ENCODE measurements around the gene EIF4A3. TPM values are rescaled to one million over a fixed set of nuclear protein-coding genes. Genes with fewer than 3 reads are reported as not detected.

Gene EIF4A3
- total RNA-seq, 2 experiments from 2014 or later, result 106 to 115 TPM

DNA sequence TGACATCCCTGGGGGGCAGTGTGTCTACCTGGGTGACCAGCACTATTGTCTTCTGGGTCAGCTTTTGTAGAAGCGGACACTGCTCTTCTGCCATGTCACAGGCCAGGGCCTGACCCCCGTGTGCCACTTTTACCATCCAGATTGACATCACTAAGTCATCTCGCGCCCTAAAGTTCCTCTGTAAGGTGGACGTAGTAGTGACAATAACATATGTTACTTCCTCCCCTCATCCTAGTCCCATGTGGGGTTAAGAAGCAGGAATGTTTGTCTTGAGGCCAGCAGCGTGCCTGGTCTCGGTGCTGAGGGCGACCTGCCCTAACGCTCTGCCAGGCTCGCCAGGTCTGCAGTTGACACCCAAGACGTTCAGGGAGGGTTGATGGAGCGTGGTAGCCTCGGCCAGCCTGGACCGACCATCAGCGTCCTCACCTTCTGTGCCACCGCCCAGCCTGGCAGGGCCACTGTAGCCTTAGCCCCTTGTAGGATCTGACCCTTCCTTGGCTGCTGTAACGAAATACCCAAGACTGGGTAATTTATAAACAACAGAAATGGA is 24.8 kb downstream of the EIF4A3 start:
- Mint-ChIP-seq H3K9me3 (no peaks in the 10 kb centered on the region), H3K4me1 (no peaks in the 10 kb centered on the region), H3K27ac (no peak overlapping the region), H3K36me3 (no peaks in the 10 kb centered on the region), H3K27me3 (peaks cover 6% of the 10 kb centered on the region), H3K4me3 (no peak overlapping the region)
- POLR2A ChIA-PET, result no interaction called here
- no peak for DNase-seq
- ATAC-seq (ENCODE audit: low read depth), result no peak

DNA sequence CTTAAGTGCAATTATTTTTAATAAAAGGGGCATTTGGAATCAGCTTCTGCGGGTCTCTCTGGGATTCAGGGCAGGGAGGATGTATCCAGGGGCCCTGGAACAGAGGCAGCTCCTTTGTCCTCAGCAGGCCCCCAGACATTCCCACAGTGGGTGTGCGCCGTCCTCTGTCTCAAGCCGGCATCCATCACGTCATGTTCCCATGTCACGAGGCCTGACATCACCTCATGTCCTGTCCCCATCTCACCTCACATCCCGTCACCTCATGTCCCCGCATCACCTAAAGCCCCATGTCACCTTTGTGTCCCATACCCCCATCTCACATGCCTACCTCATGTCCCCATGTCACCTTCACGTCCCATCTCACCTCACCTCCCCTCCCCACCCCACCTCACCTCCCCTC is 27.1 kb downstream of the EIF4A3 start:
- no peak overlapping the region for H3K27ac Mint-ChIP-seq
- H3K4me1 Mint-ChIP-seq, result peaks cover 3% of the 10 kb centered on the region
- no peaks in the 10 kb centered on the region for H3K9me3 Mint-ChIP-seq
- no peaks in the 10 kb centered on the region for H3K27me3 Mint-ChIP-seq
- H3K36me3 Mint-ChIP-seq, result peaks cover under 1% of the 10 kb centered on the region
- POLR2A ChIA-PET, result no interaction called here
- ATAC-seq (ENCODE audit: low read depth) (no peak), DNase-seq (no peak)
- H3K4me3 Mint-ChIP-seq, result no peak overlapping the region

DNA sequence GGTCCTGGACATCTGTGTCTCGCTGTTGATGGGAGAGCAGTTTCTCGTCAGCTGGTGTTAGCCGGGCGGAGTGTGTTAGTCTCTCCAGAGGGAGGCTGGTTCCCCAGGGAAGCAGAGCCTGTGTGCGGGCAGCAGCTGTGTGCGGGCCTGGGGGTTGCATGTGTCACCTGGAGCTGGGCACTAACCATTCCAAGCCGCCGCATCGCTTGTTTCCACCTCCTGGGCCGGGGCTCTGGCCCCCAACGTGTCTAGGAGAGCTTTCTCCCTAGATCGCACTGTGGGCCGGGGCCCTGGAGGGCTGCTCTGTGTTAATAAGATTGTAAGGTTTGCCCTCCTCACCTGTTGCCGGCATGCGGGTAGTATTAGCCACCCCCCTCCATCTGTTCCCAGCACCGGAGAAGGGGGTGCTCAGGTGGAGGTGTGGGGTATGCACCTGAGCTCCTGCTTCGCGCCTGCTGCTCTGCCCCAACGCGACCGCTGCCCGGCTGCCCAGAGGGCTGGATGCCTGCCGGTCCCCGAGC is 27.6 kb downstream of the EIF4A3 start:
- ATAC-seq (ENCODE audit: low read depth), result no peak
- no peaks in the 10 kb centered on the region for H3K27me3 Mint-ChIP-seq
- H3K27ac Mint-ChIP-seq, result no peak overlapping the region
- no peaks in the 10 kb centered on the region for H3K9me3 Mint-ChIP-seq
- peak; percentile 23 for DNase-seq
- peaks cover 4% of the 10 kb centered on the region for H3K4me1 Mint-ChIP-seq
- POLR2A ChIA-PET, result no interaction called here
- peaks cover 2% of the 10 kb centered on the region for H3K36me3 Mint-ChIP-seq
- no peak overlapping the region for H3K4me3 Mint-ChIP-seq

DNA sequence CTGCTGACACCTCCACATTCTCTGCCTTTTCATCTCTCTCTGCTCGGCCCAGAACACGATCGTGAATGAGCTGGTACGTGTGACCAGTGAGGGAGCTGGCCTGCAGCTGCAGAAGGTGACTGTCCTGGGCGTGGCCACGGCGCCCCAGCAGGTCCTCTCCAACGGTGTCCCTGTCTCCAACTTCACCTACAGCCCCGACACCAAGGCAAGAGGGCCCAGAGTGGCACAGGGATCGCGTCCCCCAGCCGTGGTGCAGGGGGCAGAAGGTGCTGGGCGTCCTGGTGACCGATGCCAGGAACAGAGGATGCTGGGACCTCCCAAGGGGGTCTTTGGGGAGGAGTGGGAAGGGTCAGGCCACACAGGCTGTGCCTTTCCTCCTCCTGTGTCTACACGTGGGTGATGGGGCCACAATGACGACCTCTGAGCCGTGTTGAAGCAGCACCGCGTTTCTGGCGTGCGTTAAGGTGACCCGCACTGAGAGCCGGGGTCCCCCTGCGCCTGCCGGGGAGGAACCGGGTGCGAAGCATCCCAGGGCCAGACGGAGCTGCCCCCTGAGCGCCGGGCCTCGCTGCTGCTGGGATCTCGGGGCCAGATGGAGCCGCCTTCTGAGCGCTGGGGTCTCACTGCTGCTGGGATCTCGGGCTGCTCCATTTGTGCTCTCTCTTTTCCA is 28.2 kb downstream of the EIF4A3 start:
- Mint-ChIP-seq H3K27me3 (no peaks in the 10 kb centered on the region), H3K27ac (no peak overlapping the region), H3K4me3 (no peak overlapping the region), H3K36me3 (peaks cover 2% of the 10 kb centered on the region), H3K9me3 (no peaks in the 10 kb centered on the region), H3K4me1 (peaks cover 4% of the 10 kb centered on the region)
- DNase-seq (peak; percentile 29), ATAC-seq (ENCODE audit: low read depth) (no peak)
- POLR2A ChIA-PET, result no interaction called here

DNA sequence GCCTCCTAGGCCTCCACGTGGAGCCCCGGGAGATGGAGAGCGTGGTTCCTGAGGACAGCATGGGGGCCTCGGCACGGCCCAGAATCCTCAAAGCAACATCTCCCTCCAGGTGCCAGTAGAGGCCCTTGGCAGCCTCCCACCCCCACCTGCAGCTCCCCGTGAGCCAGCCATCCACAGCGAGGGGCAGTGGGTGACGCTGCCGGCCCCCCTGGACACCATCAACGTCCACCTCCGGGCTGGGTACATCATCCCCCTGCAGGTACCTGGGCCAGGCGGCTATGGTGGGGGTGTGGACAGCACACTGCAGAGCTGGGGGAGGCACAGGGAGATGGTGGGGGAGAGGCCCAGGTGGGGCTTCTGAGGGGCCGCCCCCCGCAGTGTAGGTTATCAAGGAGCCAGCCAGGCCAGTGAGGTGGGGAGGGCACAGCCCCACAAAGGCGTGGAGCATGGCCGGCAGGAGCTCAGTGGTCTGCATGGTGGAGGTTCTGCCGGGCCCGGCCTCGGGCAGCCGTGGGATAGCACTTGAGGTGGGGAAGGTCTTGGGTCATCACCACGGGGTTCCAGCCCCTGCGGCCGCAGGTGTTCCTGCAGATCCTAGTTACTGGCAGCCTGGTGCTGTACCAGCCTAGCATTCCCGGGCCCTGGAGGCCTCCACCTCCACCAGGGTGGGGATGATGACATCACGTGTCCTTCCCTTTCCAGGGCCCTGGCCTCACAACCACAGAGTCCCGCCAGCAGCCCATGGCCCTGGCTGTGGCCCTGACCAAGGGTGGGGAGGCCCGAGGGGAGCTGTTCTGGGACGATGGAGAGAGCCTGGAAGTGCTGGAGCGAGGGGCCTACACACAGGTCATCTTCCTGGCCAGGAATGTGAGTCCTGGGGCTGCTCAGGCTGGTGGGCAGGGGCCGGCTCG is 29.2 kb downstream of the EIF4A3 start:
- Mint-ChIP-seq H3K9me3 (no peaks in the 10 kb centered on the region), H3K27ac (no peak overlapping the region), H3K4me1 (peaks cover 4% of the 10 kb centered on the region), H3K36me3 (peaks cover 2% of the 10 kb centered on the region), H3K4me3 (no peak overlapping the region), H3K27me3 (no peaks in the 10 kb centered on the region)
- ATAC-seq (ENCODE audit: low read depth), result no peak
- POLR2A ChIA-PET, result interaction anchor here (1.3 kb wide), 1 partner anchor 16 kb away, joined by 3 read pairs; the partner anchor contains the start of gene GAA
- DNase-seq, result peak; percentile 23

DNA sequence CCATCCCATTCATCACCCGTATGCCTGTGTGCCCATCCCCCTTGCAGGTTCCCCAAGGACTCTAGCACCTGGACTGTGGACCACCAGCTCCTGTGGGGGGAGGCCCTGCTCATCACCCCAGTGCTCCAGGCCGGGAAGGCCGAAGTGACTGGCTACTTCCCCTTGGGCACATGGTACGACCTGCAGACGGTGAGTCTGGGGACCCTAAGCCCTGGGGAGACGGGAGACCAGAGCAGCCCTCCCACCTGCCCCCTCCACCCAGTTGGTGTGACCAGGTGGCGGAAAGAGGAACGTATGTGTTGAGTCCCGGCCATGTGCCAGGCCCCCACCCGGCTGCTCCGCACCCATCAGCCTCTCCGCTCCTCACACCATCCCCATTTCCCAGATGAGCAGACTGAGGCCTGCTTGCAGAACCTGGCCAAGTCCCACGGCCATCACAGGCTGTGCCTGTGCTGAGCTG is 30.0 kb downstream of the EIF4A3 start:
- no peak for ATAC-seq (ENCODE audit: low read depth)
- H3K27ac Mint-ChIP-seq, result no peak overlapping the region
- H3K27me3 Mint-ChIP-seq, result no peaks in the 10 kb centered on the region
- POLR2A ChIA-PET, result interaction anchor here (1.3 kb wide), 1 partner anchor 15 kb away, joined by 3 read pairs; the partner anchor contains the start of gene GAA
- peaks cover 2% of the 10 kb centered on the region for H3K36me3 Mint-ChIP-seq
- no peak overlapping the region for H3K4me3 Mint-ChIP-seq
- H3K4me1 Mint-ChIP-seq, result peaks cover 4% of the 10 kb centered on the region
- DNase-seq, result peak; percentile 19
- no peaks in the 10 kb centered on the region for H3K9me3 Mint-ChIP-seq

DNA sequence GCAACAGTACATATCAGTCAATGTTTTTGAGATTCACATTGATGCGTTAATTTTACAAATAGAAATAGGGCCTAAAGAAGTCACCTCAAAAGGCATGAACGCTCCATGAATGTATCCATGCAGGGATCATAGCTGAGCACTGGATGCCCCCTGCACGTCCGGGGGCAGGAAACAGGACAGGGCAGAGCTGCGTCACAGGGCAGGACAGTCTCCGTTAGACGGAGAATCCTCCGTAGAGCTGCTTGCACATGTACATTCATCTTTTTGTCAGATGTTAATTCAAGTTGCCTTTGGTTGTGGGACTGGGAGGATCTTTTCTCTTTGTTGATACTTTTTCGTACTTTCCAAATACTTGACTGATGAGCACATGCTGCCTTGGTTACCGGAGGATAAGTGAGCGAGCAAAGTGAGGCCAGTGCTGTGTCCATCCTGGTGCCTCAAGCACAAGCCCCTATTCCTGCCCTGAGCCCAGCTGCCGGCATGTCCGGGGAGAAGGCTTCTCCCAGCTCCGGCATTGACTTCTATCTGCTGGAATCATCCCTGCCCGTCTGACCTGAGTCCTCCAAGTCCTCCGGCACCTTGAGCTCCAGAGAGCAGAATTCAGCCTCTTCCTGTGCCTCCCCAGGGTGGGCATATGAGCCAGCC is 30.5 kb downstream of the EIF4A3 start:
- Mint-ChIP-seq H3K4me1 (peaks cover 4% of the 10 kb centered on the region), H3K27ac (no peak overlapping the region), H3K4me3 (no peak overlapping the region), H3K9me3 (no peaks in the 10 kb centered on the region), H3K27me3 (no peaks in the 10 kb centered on the region), H3K36me3 (peaks cover 2% of the 10 kb centered on the region)
- ATAC-seq (ENCODE audit: low read depth) (no peak), DNase-seq (peak; percentile 17)
- POLR2A ChIA-PET, result interaction anchor here (0.5 to 1.3 kb wide), 2 partner anchors 15 to 83 kb away, joined by 3 to 6 read pairs; partner anchors contain the start of gene GAA

DNA sequence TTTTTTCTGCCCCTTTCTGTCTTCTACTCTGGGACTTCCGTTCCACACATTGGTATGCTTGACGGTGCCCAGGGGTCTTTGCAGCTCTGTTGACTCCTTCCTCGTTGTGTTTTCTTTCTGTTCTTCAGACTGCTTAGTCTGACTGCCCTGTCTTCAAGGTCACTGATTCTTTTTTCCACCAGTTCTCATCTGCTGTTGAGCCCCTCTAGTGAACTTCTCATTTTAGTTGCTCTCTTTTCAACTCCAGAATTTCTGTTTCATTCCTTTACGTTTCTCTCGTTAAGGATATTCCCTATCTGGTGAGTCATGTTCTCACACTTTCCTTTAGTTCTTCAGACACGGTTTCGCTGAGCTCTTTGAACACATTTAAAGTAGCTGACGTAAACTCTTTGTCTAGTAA is 31.8 kb downstream of the EIF4A3 start:
- H3K4me1 Mint-ChIP-seq, result peaks cover 4% of the 10 kb centered on the region
- ATAC-seq (ENCODE audit: low read depth) (no peak), DNase-seq (no peak)
- H3K4me3 Mint-ChIP-seq, result no peak overlapping the region
- POLR2A ChIA-PET, result no interaction called here
- H3K27ac Mint-ChIP-seq, result no peak overlapping the region
- no peaks in the 10 kb centered on the region for H3K27me3 Mint-ChIP-seq
- no peaks in the 10 kb centered on the region for H3K9me3 Mint-ChIP-seq
- peaks cover 2% of the 10 kb centered on the region for H3K36me3 Mint-ChIP-seq

DNA sequence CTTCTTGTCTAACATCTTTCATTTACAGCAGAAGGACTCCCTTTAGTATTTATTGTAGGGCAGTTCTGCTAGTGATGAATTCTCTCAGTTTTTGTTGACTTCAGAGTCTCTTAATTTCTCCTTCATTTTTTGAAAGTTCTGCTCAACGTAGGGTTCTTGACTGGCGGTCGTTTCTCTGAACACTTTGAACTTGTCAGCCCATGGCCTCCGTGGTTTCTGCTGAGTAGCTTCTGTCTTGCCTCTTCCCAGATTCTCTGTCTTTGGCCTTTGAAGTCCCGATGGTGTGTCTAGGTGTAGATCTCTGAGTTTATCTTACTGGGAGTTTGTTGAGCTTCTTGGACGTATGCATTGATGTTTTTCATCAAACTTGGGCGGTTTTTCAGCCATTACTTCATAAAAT is 32.2 kb downstream of the EIF4A3 start:
- Mint-ChIP-seq H3K4me3 (no peak overlapping the region), H3K27ac (no peak overlapping the region), H3K27me3 (no peaks in the 10 kb centered on the region), H3K36me3 (peaks cover 2% of the 10 kb centered on the region), H3K4me1 (peaks cover 4% of the 10 kb centered on the region), H3K9me3 (no peaks in the 10 kb centered on the region)
- ATAC-seq (ENCODE audit: low read depth), result no peak
- no peak for DNase-seq
- POLR2A ChIA-PET, result no interaction called here

DNA sequence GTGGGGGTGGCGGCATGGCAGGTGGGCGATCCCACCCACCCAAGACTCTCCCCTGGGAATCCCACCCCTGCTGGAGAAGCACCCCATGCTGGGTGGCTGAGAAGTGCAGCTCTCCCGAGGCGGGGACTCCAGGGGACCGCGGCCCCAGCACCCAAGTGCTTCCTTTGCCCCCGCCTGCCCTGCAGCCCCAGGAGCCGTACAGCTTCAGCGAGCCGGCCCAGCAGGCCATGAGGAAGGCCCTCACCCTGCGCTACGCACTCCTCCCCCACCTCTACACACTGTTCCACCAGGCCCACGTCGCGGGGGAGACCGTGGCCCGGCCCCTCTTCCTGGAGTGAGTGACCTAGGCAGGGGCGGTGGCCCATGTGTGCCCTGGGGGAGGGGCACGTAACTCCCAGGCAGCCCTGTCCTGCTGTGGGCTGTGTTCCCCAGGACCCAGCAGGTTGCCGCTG is 33.9 kb downstream of the EIF4A3 start:
- POLR2A ChIA-PET, result no interaction called here
- no peak for ATAC-seq (ENCODE audit: low read depth)

DNA sequence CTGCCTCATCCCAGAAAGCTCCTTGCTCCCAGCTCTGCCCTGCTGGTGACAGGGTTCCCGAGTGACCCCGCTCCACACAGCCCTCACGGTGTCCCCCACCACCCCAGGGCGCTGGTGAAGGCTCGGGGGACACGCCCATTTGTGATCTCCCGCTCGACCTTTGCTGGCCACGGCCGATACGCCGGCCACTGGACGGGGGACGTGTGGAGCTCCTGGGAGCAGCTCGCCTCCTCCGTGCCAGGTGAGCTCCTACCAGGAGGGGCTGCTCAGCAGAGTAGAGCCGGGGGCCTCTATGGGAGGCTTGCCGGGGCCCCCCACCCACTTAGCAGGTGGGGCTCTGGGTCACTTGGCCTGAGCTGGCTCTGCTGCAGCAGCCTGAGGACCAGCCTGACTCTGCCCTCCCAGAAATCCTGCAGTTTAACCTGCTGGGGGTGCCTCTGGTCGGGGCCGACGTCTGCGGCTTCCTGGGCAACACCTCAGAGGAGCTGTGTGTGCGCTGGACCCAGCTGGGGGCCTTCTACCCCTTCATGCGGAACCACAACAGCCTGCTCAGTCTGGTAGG is 34.4 kb downstream of the EIF4A3 start:
- Mint-ChIP-seq H3K36me3 (peaks cover 2% of the 10 kb centered on the region), H3K4me1 (peaks cover 4% of the 10 kb centered on the region), H3K4me3 (no peak overlapping the region), H3K9me3 (no peaks in the 10 kb centered on the region), H3K27ac (no peak overlapping the region), H3K27me3 (no peaks in the 10 kb centered on the region)
- DNase-seq (no peak), ATAC-seq (ENCODE audit: low read depth) (no peak)
- POLR2A ChIA-PET, result no interaction called here

More for the DNA sequence above, 33.9 kb downstream of the EIF4A3 start:
- no peaks in the 10 kb centered on the region for H3K27me3 Mint-ChIP-seq
- H3K4me1 Mint-ChIP-seq, result peaks cover 4% of the 10 kb centered on the region
- no peak overlapping the region for H3K27ac Mint-ChIP-seq
- no peak overlapping the region for H3K4me3 Mint-ChIP-seq
- DNase-seq, result peak; percentile 23
- H3K9me3 Mint-ChIP-seq, result no peaks in the 10 kb centered on the region
- H3K36me3 Mint-ChIP-seq, result peaks cover 2% of the 10 kb centered on the region

DNA sequence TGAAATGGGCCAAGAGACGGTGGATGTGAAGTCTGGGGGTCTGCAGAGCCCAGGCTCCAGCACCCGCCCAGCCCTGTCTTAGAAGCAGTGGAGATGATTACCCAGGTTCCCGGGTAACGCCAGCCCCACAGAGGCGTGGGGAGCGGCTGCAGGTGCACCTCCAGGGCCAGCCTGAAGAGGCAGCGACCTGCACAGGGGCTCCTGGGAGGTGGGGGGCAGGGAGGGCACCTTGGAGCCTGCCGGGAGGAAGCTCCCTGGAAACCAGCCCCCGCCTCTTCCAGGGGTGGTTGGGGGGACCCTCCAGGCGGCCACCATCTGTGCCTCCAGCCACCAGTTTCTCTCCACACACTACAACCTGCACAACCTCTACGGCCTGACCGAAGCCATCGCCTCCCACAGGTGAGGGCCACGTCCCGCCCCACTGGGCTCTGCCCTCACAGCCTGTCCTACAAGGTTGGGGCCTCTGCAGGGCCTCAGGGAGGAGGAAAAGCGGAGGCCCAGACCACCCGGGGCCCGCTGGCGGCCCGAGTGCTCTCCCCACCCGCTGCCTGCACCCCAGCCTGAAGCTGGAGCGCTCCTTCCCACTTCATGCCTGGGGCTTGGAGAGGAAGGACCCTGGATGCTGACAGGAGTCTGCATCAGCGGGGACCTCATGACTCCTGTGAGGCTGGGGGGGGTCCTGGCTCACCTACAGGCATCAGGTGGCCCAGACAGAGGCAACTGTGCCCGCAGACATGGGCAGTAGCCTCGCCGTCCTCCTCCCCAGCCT is 35.0 kb downstream of the EIF4A3 start:
- Mint-ChIP-seq H3K4me3 (no peak overlapping the region), H3K9me3 (no peaks in the 10 kb centered on the region), H3K36me3 (peaks cover 2% of the 10 kb centered on the region), H3K27ac (no peak overlapping the region), H3K27me3 (no peaks in the 10 kb centered on the region), H3K4me1 (peaks cover 4% of the 10 kb centered on the region)
- POLR2A ChIA-PET, result no interaction called here
- DNase-seq (peak; percentile 21), ATAC-seq (ENCODE audit: low read depth) (no peak)

Measured in activated naive CD8-positive, alpha-beta T cell treated with anti-CD3 and anti-CD28 coated beads, Interleukin-2, amount 10 ng/mL, durations not matched to agents 7 days and 5 days (primary cell).